ENCODE measurements around the gene EGLN1.
"Not testable (repeated sequence)": the region's sequence is repeated elsewhere in the genome, so short reads cannot be mapped to it uniquely, and the experiment has no call there.

Gene EGLN1

DNA sequence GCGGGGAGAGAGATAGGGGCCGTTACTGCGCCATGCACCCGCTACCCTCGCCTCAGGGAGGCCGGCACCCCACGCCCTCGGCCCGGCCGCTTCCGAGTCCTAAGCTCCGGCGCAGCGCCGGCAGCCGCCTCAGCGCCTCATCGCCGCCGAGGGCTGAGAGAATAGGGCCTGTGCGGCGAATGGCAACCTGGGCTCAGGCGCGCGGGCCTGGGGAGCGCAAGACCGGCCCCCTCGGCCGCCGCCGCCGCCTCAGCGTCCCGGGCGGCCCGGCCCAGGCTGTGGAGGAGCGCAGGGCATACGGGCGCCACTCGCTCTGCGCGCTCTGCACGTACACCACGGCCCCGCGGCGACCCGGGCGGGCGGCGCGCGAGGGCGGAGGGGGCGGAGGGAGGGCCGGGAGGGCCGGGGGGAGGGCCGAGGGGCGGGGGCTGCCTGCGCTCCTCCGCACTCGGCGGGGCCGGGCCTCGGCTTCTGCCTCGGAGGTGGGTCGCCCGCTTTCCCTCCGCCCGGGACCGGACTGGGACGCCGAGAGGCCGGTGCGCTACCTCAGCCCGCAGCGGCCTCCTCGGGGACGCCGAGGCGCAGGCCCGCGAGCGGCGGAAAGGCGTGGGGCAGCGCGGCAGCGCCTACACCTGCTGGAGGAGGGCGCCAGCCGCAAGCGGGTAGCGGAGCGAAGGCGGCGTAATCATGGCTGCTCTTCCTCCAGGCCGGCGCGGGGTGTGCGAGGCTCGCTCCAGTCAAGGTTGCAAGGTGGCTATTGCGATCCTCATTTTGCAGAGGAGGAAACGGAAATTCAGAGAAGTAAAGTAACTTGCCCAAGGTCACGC, at the start of gene EGLN1:
EGLN1 (minus strand) TSS at position 317 of the 827 bp plus-strand sequence. CDS start 399 bp downstream, outside the sequence.
- no peak for DNase-seq (ENCODE audit: low read depth)

DNA sequence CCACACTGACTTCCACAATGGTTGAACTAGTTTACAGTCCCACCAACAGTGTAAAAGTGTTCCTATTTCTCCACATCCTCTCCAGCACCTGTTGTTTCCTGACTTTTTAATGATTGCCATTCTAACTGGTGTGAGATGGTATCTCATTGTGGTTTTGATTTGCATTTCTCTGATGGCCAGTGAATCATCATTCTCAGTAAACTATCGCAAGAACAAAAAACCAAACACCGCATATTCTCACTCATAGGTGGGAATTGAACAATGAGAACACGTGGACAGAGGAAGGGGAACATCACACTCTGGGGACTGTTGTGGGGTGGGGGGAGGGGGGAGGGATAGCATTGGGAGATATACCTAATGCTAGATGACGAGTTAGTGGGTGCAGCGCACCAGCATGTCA, 49.4 kb upstream of the EGLN1 start:
- not testable (repeated sequence) for DNase-seq (ENCODE audit: low read depth)

DNA sequence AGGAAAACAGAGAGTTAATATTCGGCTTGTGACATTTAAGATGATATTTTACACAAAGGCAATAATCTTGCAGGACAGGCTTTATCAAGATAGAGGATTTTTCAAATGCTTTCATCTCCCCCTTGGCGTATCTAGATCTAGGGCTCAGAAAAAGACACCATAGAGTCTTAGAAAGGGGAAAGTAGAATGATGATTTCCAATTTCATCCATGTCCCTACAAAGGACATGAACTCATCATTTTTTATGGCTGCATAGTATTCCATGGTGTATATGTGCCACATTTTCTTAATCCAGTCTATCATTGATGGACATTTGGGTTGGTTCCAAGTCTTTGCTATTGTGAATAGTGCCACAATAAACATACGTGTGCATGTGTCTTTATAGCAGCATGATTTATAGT, 48.9 kb upstream of the EGLN1 start:
- not testable (repeated sequence) for DNase-seq (ENCODE audit: low read depth)

DNA sequence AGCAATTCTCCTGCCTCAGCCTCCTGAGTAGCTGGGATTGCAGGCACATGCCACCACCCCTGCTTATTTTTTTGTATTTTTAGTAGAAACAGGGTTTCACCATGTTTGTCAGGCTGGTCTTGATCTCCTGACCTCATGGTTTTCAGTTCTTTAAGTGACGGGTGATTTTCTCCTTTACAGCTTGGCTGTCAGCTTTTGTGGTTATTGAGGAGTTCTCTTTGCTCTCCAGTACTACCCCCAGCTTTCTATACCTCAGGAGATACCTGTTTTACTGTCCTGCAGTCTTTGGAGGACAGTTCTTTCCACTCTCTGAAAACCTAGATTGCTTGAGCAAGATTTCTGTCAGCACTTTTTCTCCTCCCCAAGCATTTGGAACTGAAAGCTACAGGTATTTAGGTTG, 45.9 kb upstream of the EGLN1 start:
- DNase-seq (ENCODE audit: low read depth): no peak

DNA sequence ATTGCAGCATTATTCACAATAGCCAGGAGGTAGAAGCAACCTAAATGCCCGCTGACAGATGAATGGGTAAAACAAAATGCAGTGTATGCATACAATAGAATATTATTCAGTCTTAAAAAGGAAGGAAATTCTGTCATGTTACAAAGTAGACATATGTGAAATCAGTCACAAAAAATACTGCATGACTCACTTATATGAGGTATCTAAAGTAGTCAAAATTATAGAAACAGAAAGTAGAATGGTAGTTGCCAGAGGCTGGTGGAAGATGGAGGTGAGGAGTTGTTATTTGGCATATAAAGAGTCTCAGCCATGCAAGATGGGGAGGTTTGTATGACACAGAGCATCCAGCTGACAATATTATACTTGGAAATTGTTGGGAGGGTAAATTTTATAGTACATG, 43.0 kb upstream of the EGLN1 start:
- DNase-seq (ENCODE audit: low read depth): no peak

DNA sequence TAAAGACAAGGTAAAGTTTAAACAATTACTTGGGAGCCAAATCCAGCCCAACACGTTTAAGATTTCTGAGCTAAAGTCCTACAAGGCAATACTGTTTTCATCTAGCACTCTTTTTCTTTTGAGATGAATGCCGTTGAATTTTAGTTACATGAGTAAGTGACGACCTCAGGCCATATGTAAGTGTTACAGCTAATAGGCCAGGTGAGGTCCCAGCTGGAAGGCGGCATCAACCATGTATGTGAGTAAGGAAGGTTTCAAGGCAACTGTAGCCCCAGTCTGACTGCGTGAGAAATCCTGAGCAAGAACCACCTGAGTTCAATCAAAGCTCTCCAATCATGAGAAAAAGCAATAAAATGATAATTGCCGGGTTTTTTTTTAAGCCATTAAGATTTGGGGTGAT, 41.5 kb upstream of the EGLN1 start:
- no peak for DNase-seq (ENCODE audit: low read depth)

DNA sequence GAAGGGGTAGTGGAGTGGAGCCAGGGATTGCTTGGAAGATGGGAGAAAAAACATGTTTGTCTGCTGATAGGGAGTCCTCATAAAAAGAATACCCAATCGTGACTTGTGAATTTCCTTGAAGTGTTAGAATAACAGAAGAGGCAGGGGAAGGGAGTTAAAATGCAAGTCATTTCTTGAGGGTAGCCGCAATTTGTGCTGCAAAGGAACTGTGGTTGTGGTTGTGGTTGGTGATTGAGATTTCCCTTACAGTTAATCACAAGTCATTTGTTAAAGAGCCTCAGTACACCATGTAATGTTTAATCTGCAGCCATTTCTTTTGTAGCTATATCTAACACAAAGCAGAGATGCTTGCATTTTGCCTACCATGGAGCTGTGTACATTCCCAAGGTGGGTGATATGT, 38.5 kb upstream of the EGLN1 start:
- no peak for DNase-seq (ENCODE audit: low read depth)

DNA sequence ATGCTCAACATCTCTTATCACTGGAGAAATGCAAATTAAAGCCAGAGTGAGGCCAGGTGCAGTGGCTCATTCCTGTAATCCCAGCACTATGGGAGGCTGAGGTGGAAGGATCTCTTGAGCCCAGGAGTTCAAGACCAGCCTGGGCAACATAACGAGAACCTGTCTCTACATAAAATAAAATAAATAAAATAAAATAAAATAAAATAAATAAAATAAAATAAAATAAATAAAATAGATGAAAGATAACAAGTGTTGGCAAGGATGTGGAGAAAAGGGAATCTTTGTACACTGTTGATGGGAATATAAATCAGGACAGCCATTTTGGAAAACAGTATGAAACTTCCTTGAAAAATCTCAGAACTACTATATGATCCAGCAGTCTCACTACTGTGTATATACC, 37.4 kb upstream of the EGLN1 start:
- not testable (repeated sequence) for DNase-seq (ENCODE audit: low read depth)

DNA sequence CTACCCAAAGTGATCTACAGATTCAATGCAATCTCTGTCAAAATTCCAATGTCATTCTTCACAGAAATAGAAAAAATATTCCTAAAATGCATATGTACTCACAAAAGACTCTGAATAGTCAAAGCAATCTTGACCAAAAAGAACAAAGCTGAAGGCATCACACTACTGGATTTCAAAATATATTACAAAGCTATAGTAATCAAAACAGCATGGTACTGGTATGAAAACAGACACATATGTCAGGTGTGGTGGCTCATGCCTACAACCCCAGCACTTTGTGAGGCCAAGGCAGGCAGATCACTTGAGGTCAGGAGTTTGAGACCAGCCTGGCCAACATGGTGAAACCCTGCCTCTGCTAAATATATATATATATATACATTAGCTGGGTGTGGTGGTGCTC, 35.9 kb upstream of the EGLN1 start:
- DNase-seq (ENCODE audit: low read depth): not testable (repeated sequence)

DNA sequence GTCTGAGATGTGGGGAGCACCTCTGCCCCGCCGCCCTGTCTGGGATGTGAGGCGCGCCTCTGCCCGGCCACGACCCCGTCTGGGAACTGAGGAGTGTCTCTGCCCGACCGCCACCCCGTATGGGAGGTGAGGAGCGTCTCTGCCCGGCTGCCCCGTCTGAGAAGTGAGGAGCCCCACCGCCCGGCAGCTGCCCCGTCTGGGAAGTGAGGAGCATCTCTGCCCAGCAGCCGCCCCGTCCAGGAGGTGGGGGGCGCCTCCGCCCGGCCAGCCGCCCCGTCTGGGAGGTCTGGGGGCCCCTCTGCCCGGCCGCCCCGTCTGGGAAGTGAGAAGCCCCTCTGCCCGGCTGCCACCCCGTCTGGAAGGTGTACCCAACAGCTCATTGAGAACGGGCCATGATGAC, 32.0 kb upstream of the EGLN1 start:
- not testable (repeated sequence) for DNase-seq (ENCODE audit: low read depth)

DNA sequence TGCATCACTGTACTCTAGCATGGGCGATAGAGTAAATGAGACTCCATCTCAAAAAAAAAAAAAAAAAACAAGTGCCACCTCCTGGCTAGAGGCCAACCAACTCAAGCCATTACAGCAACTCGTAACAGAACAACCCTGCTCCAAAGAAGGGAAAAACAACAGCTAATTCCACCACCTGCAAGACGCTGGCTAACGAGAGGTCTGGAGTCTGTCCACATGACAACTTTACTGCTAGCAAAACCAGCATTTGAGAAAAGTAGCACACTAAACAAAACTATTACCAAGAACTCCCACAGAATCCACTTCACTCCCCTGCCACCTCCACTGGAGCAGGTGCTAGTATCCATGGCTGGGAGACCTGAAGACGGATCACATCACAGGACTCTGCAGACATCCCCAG, 24.1 kb upstream of the EGLN1 start:
- DNase-seq (ENCODE audit: low read depth): no peak

DNA sequence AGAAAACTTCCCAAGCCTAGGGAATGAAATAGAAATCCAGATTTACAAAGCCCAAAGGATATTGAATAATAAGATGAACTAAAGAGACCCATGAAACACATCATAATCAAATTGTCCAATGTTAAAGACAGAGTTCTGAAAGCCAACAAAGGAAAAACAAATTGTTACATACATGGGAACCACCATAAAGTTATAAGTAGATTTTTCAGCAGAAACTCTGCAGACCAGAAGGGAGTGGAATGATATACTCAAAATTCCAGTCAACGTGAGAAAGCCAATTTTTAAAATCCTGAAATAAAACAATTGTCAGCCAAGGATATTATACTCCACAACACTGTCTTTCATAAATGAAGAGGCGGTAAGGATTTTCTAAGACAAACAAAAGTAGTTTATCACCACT, 22.0 kb upstream of the EGLN1 start:
- no peak for DNase-seq (ENCODE audit: low read depth)

DNA sequence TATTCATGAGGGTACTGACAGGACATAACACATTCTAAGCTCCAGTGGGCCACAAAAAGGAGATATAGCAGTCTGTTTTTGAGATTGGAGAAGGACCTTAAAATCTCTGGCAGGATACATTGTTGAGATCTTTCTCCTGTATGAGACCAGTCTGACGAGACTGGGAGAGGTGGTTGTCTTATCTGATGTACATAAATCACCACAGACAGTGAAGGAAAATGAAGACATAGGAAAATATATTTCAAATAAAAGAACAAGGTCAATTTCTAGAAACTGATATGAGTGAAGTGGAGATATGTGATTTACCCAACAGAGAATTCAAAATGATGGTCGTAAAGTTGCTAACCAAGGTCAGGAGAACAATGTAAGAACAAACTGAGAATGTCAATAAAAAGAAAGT, 21.3 kb upstream of the EGLN1 start:
- no peak for DNase-seq (ENCODE audit: low read depth)

DNA sequence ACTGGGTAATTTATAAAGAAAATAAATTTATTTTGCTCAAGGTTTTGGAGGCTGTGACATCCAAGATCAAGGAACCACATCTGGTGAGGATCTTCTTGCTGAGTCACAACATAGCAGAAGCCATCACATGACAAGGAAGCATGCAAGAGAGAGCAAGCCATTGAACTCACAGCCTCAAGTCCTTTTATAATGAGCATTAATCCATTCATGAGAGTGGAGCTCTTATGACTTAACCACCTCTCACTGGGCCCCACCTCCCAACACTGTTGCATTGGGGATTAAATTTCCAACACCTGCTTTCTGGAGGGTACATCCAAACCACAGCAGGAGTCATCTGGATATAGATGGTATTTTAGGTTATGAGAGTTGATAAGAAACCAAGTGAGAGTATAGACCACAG, 20.6 kb upstream of the EGLN1 start:
- DNase-seq (ENCODE audit: low read depth): no peak

DNA sequence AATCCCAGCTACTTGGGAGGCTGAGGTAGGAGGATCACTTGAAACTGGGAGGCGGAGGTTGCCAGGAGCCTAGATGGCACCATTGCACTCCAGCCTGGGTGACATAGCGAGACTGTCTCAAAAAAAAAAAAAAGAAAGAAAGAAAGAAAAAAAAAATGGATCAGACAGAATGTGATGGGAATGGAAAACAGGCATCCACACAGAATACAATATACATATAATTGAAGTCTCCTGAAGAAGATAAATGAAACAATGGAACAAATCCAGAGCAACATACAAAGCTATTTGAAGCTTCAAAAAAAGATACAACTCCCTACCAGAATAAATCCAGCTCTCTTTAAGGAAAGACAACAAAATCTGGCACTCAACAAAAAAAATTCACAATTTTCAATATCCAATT, 10.9 kb upstream of the EGLN1 start:
- DNase-seq (ENCODE audit: low read depth): no peak

DNA sequence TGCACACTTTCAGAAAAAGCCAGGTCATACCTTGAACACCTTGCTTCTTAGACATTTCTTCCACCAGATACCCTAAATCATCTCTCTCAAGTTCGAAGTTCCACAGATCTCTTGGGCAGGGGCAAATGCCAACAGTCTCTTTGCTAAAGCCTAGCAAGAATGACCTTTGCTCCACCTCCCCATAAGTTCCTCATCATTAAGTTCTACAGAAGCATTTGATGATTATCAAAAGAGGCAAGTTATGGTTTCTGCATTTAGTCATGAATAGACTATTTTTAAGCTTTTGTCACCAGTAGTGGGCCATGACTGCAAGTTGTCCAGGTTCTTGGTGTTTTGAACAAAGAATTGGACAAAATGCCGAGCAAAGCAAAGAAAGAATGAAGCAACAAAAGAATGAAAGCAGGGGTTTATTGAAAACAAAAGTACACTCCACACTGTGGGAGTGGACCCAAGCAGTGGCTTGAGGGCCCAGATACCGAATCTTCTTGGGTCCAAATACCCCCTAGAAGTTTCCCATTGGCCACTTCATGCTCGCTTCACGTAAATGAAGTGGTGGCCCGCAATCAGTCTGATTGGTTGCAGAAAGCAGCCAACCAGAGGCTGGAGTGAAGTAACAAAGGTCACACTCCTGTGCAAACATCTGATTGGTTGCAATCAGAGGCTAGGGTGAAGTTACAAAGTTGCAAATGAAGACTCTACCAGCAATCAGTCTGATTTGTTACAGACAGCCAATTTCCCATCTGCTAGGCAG, 9.8 kb upstream of the EGLN1 start:
- DNase-seq (ENCODE audit: low read depth): no peak

DNA sequence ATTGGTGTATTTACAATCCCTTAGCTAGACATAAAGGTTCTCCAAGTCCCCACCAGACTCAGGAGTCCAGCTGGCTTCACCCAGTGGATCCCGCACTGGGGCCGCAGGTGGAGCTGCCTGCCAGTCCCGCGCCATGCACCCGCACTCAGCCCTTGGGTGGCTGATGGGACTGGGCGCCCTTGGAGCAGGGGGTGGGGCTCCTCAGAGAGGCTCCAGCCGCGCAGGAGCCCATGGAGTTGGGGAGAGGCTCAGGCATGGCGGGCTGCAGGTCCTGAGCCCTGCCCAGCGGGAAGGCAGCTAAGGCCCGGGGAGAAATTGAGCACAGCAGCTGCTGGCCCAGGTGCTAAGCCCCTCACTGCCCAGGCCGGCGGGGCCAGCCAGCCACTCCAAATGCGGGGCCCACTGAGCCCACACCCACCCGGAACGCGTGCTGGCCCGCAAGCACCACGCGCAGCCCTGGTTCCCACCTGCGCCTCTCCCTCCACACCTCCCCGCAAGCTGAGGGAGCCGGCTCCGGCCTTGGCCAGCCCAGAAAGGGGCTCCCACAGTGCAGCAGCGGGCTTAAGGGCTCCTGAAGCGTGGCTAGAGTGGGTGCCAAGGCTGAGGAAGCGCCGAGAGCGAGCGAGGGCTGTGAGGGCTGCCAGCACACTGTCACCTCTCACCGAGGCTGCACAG, 8.7 kb upstream of the EGLN1 start:
- DNase-seq (ENCODE audit: low read depth): not testable (repeated sequence)

DNA sequence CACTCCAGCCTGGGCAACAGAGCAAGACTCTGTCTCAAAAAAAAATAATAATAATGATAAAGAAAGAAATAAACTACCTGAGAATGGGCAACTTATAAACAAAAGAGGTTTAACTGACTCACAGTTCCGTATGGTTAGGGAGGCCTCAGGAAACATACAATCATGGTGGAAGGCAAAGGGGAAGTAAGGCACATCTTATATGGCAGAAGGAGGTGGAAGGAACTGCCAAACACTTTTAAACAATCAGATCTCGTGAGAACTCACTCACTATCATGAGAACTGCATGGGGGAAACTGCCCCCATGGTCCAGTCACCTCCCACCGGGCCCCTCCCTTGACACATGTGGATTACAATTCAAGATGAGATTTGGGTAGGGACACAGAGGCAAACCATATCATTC, 6.3 kb upstream of the EGLN1 start:
- DNase-seq (ENCODE audit: low read depth): no peak

DNA sequence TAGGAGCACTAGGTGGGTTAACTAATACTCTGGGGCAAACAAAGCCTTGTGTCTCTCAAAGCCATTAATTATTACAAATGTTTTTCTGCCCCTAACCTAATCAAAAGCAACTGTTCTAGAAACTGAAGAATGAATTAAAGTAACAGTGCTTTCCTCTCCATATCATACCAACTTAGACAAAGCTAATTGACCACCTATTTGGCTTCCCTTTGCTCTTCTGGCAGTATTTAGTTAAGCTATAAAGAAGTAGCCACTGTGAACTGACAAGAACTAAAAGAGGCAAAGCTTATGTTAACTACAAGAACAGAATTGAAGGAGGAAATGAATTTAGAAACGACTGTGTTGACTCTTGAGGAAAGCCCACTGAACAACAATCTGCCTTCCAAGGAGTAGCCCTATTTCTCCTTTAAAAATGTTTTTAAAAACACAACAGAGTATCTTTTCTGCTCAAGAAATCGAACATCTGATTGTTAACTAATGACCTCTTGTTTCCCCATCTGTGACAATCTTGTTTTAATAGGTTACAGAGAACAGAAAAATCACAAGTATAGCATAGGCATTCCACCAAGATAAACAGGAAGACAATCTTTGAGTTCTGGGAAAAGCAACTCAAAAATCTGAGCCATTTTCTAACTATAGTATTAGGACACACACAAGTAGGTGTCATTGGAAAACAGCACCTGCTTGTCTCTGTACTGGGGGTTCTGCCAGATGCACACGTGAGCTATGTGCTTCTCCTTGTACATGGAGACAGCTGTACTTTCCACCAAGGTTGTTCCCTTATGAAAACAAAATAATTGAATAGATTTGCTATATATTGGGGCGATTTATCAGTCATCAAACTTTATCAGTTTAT, 3.1 kb upstream of the EGLN1 start:
- DNase-seq (ENCODE audit: low read depth): no peak

DNA sequence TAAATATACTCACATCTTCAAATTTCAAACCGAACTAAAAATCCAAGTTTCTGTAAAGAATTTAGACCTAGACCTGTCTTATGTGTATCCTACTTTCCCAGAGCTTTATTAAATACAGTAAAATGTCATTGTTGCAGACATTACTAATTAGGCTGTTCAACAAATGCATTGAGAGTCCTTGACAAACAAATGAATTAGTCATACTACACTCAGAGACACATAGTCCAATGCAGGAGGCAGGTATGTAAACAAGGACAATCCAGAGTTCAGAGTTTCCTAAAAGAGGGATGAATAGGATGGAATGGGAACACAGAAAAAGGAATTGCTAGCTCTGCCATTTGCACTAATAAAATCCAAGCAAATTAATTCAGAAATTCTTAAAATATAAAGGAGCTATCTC, 1.6 kb upstream of the EGLN1 start:
- no peak for DNase-seq (ENCODE audit: low read depth)

DNA sequence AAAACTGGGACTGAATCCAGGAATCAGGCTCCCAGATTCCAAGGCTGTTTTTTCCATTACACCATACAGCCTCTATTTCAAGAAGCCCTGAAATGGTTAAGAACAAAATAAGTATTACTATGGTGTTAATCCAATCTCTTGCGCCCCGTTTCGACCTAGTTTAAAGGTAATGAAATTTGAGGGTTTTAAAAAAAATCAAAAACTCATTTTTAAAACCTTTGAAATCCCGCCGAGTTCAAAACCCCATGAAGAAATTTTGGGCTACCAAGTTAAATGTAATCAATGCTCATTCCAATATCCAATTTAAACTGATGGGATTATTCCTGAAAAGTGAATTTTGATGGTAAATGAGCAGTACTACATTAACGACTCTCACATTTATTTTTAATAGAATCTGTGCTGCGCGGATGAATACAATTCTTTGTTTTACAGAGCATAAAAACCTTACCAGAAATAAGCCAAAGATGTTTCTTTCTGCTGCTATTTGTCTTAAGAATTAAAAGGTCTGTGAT, 767 bp upstream of the EGLN1 start:
- DNase-seq (ENCODE audit: low read depth): no peak

DNA sequence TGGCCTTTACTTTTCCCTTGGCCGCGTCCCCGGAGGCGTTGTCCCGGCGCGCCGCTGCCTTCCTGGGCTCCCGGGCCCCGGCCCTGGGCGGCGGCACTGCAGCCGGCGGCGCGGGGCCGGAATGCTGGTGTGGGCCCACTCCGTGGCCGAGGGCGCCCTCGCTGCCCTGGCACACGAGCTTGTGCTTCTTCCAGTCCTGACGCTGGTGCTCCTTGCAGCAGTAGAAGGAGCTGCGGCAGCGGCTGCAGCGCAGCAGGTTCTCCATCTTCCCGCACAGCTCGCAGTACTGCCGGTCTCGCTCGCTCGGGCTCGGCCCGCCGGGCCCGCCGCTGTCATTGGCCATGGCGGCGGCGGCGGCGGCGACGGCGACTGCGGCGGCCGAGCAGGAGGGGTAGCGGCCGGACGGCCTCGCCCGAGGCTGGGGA, 529 bp downstream of the EGLN1 start:
- no peak for DNase-seq (ENCODE audit: low read depth)
